Activated CD8-positive, alpha-beta memory T cell treated with anti-CD3 and anti-CD28 coated beads, Interleukin-2, amount 50 U/mL, for 4 hours (primary cell): ENCODE data around the gene EPHB2.
"Not testable (repeated sequence)": the region's sequence is repeated elsewhere in the genome, so short reads cannot be mapped to it uniquely, and the experiment has no call there.

Experiments used
- DNase-seq: peaks from one replicate; pipeline ENCODE4 v3.0.0-alpha.2; 2020

The EPHB2 gene

GRCh38 chr1:22920734-22921451 is 210.3 kb downstream of the EPHB2 start:
- no peak for DNase-seq

GRCh38 chr1:22921452-22922126 is 210.9 kb downstream of the EPHB2 start:
- DNase-seq: no peak

- DNase-seq: no peak
These were observed 212.0 kb downstream of the EPHB2 start for GRCh38 chr1:22922640-22923039.

GRCh38 chr1:22925111-22925510 is 214.5 kb downstream of the EPHB2 start:
- DNase-seq: no peak

GRCh38 chr1:22930240-22930912 is 219.7 kb downstream of the EPHB2 start:
- no peak for DNase-seq

GRCh38 chr1:22932803-22933470 is 222.3 kb downstream of the EPHB2 start:
- no peak for DNase-seq

DNA sequence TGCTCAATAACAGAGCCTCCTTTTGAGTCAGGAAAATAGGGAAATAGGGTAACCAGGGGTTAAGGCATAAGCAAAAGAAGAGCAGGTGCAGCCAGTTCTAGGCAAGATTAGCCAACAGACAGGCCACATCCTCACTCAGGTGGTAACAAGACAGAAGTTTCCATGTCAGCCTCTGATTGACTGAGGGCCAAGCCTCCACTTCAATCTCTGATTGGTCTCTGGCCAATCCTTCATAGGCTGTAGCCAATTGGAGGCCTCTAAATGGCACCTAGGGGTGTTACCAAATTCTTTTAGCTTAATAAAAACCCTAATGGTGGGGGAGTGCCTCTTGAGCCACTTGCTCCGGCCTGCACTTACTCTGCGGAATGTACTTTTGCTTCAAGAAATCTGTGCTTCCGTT is 224.8 kb downstream of the EPHB2 start:
- no peak for DNase-seq

GRCh38 chr1:22936681-22937080 is 226.0 kb downstream of the EPHB2 start:
- DNase-seq: no peak

DNA sequence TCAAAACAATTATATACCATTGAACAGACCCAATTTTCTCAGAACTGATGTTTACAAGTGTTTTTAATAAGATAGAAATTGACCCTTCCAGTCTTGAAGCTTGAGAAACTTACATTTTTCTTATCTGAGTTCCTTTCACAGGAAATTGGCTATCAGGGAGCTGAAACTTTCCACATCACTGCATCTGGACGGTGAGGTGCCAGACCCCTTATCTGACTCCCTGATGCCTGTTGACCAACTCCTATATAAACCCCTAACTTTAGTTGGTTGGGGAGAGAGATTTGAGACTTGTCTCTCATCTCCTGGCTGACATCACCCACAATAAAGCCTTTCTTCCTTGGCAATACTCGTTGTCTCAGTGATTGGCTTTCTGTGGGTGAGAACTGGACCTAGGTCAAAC is 230.6 kb downstream of the EPHB2 start:
- no peak for DNase-seq

- DNase-seq: no peak
These were observed 233.9 kb downstream of the EPHB2 start for GRCh38 chr1:22944346-22945055.

DNA sequence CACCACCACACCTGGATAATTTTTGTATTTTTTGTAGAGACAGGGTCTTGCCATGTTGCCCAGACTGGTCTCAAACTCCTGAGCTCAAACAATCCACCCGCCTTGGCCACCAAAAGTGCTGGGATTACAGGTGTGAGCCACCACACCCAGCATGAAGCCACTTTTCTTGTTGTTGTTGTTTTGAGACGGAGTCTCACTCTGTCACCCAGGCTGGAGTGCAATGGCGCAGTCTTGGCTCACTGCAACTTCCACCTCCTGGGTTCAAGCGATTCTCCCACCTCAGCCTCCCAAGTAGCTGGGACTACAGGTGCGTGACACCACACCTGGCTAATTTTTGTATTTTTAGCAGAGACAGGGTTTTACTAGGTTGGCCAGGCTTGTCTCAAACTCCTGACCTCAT is 234.5 kb downstream of the EPHB2 start:
- not testable (repeated sequence) for DNase-seq

DNA sequence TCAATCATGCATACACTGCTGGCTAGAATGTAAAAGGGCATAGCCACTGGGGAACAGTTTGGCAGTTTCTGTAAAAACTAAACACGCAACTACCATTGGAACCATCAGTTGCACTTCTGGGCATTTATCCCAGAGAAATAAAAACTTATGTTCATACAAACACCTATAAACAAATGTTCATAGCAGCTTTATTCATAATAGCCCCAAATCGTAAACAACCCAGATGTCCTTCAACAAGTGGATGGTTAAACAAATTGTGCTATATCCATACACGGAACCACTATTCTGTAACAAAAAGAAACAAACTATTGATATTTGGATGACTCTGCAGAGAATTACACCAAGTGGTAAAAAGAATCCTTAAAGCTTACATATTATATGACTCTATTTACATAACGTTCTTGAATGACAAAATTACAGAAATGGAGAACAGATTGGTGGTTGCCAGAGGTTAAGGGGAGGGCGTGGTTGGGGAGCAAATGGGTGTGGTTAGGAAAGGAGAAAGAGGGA is 239.2 kb downstream of the EPHB2 start:
- DNase-seq: no peak

DNA sequence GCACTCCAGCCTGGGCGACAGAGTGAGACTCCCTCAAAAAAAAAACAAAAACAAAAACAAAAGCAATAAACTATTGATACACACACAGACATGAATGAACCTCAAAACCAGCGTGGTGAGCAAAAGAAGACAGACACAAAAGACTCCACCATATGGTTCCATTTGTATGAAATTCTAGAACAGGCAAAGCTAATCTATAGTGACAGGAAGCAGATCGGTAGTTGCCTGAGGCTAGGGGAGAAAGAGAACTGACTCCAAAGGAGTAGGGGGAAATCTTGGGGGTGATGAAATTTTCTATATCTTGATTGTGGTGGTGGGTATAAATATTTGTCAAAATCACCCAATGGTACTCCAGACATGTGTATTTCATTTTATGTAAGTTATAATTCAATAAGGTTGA is 241.2 kb downstream of the EPHB2 start:
- no peak for DNase-seq

DNA sequence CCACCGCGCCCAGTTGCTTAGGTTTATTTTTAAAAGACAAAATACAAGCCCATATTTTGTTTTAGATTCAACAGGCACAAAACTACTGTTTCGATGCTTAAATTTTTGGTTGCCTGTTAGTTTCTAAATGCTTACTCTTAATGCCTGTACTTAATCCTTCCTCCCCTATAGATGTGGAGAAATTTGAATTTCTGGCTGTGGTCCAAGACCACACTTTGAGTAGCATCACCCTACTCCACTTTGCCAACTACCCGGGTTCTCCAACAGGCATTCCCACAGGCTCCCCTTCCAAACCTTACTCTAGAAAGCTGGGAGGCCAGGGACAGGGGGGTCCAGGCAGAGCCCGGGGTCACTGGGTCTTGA is 242.0 kb downstream of the EPHB2 start:
- no peak for DNase-seq

DNA sequence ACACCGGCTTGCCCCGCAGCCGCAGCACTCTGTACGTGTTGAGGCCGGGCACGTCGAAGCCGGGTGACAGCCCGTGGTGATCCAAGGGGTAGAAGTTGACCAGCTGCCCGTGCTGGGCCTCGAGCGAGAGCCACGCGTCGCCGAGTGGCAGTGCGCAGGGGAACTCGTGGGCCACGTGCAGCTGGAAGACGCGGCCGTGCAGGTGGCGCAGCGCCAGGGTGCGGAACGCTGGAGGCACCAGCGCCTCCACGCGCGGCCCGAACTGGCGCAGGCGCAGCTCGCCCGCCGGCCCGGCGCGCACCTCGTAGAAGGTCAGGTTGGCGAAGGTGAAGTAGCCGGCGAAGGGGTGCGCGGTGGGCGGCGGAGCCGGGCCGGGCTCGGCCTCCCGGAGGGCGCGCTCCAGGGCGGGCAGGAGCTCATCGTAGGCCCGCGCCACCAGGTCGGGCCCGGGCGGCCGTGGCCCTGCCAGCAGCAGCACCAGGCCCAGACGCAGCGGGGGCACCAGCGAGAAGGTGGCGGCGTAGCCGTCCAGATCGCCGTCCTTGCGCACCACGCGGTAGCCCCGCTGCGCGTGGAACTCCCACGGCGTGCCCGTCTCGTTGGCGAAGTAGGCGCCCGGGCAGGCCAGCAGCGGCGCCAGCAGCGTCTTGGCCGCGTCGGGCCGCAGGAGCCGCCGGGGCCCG is 242.6 kb downstream of the EPHB2 start:
- DNase-seq: no peak

GRCh38 chr1:22953740-22954141 is 243.1 kb downstream of the EPHB2 start:
- DNase-seq: no peak

- no peak for DNase-seq
These were observed 244.5 kb downstream of the EPHB2 start for GRCh38 chr1:22955146-22955545.

GRCh38 chr1:22957066-22957465 is 246.4 kb downstream of the EPHB2 start:
- no peak for DNase-seq

GRCh38 chr1:22958556-22958955 is 247.9 kb downstream of the EPHB2 start:
- DNase-seq: no peak

GRCh38 chr1:22959545-22960360 is 249.1 kb downstream of the EPHB2 start:
- DNase-seq: no peak

- no peak for DNase-seq
These were observed 251.9 kb downstream of the EPHB2 start for GRCh38 chr1:22962558-22962957.
